ENCODE results near the gene TTC34.
"Not testable (repeated sequence)": the region's sequence is repeated elsewhere in the genome, so short reads cannot be mapped to it uniquely, and the experiment has no call there.

Gene TTC34

GRCh38 chr1:2810899-2811532 lies 9.5 kb upstream of the TTC34 start:
- no peak for DNase-seq

GRCh38 chr1:2810281-2810680 lies 8.8 kb upstream of the TTC34 start:
- DNase-seq, result no peak

DNA sequence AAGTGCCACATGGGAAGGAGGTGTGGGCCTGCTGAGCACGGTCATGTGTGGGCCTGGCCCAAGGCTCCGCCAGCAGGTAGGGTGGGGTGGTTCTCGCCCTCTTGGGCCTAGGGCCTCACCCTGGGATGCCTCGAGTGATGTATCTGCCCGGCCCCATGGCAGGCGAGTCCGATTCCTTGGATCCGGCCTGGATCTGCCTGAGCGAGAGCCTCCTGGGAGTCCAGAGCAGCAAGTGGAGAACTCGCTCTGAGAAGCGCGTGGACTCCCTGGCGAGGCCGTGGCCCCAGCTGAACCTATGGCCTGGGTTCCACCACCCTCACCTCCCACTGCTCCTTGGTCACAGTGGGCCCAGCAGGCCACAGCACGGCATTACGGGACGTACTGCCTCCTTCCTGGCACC lies 8.2 kb upstream of the TTC34 start:
- no peak for DNase-seq

- DNase-seq, result no peak
Observed at GRCh38 chr1:2808831-2809605, 7.5 kb upstream of the TTC34 start.

GRCh38 chr1:2808386-2808705 lies 6.9 kb upstream of the TTC34 start:
- no peak for DNase-seq

DNA sequence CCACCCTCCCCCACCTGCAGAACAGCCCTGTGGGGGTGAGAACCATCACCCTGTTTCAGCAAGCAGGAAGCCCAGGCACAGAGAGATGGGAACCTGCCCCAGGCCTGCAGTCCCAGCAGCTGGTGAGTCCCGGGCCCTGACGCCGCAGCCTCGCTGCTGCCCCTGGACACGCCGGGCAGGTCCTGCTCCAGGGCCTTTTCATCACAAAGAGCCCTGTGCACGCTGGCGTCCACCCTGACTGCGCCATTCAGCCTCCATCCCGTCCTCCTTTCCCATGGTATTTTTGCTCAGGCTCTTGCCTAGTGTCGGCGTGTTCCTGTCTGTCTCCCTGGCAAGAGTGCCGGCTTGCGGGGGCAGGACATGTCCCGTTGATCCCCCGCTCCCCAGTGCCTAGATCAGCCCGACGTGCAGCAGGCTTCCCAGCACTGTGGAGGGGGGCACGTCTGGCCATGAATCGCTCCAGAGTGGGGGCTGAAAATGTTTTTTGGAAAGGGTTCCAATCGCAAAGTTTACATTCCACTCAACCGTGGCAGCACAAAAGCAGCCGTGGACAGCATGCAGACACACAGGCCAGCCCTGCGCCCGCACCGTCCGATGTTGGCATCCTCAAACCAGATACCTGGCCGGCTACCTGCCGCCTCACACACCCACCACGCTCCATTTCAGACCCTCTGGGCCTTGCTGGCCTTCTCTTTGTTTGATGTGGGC lies 6.3 kb upstream of the TTC34 start:
- DNase-seq, result no peak

- DNase-seq, result no peak
Observed at GRCh38 chr1:2807036-2807435, 5.5 kb upstream of the TTC34 start.

GRCh38 chr1:2806591-2806990 lies 5.1 kb upstream of the TTC34 start:
- DNase-seq, result no peak

DNA sequence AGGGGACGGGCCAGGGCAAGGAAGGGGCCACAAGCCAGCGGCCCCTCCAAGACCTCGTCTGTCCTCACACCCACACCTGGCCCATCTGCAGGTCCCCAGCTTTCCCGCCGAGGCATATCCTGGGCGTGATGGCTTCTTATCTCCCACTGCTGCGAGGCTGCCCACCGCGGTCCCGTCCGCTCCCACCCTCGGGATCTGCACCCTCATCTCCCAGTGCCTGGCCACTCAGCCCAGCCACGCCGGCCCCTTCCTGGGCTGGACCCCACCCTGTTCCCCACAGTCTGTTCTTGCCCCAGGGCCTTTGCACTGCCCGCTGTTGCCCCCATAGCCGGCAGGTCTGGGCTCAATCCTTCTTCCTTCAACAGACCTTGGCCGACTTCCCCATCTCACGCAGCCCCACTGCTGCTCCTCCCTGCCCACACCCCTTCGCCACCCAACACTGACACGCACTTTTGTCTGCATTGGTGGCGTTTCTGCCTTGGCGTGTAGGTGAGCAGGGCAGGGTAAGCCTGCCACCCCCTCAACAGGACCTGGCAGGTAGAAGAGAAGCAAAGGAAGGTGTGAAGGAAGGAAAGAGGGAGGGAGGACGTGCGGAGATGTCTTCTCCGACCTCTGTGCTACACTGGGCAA lies 4.4 kb upstream of the TTC34 start:
- DNase-seq, result no peak

DNA sequence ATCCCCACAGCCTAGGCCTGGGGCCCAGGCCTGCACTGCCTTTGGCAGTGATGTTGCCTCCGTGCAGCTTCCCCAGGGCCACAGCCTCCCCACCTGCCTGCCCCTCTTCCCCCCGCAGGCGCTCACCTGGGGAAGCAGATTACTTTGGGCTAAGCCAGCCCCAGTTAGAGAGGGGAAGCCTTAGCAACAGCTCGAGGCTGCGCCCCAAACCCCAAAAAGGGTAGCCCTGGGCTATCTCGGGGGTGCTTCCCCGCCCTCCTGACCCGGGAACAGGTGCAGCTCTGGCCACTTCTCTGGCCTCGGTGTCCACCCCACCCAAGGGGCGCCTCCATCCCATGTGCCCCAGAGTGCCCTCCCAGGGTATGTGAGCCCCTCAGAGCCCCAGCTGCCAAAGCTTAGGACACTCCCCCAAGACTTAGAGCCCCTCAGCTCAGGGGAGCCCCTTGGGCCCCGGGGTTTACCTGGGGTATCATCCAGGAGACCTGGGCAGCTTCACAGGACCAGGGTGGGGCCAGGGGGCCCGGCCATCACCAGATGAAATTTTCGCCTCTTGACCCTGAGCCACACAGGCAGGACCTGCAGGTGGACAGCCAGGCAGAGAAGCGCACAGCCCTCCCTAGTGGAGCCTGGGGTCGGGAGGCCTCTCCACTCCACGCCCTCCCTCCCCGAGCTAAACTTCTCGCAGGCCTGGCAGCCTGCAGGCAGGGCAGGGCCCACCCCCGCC lies 3.3 kb upstream of the TTC34 start:
- DNase-seq, result no peak

DNA sequence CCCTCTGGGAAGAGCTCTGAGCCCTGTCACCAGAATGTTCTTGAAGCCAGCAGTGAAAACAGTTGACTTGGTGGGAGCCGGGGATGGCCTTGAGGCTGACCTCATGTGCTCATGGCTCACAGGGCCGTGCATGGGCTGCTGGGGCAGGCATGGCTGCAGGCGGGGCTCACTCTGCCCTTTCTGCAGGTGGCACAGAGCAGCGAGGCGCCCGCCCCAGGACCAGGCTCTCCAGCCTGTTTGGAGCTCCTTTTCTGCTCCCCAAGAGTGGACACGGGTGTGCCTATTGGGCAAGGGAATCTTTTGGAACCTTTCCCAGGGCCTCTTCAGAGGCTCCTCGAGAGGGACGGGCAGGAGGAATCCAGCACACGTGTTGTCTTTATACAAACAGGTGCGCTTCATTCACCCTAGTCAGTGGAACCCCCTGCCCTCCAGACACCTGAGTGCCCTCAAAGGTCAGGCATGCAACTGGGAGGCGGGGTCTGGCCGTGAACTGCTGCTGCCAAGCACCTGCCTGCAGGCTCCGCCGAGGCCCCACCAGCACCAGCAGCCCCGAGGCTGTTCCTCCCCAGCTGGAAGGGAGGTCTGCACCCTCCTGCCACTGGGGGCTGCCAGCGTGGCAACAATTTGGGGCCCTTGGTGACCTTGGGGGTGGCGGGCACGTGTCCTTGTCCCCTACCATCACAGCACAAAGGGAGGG lies 2.6 kb upstream of the TTC34 start:
- no peak for DNase-seq

DNA sequence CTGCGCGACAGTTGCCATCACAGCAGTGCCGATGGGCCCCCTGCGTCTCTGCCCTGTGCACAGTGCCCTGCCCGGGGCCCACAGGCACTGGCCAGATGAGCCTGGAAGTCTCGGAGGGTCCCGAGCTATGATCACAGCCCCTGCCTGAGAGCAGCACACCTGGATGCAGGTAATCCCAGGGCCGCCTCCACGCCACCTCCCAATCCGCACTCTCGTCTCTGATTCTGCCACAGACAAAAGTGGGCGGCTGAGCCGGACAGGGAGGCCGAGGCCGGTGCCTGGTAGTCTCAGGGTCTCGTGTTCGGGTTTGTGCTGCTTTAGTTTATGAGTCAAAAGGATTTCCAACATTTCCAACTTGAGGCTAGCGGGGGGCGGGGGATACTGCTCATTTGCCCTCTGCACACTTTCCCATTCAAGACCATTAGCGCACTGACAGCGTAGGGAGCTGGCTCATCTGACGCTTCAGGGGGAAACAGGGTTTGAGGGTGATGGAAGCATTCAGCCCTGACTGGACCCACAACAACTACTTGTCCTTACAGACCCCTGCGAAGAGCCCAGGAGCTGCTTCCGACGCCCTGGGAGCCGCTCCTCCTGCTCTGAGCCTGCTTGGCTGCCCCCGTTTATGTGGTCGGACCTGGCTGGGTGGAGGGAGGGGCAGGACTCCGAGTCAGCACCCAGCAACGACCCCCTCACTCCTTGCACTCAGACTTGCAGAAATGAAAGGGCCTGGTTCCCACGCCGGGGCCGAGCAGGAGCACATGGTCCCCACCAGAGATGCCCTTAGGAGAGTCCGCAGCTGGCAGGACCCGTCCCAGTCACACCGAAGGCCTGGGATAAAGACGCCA lies 1.8 kb upstream of the TTC34 start:
- DNase-seq, result no peak

GRCh38 chr1:2802421-2802961 lies 998 bp upstream of the TTC34 start:
- DNase-seq, result no peak

DNA sequence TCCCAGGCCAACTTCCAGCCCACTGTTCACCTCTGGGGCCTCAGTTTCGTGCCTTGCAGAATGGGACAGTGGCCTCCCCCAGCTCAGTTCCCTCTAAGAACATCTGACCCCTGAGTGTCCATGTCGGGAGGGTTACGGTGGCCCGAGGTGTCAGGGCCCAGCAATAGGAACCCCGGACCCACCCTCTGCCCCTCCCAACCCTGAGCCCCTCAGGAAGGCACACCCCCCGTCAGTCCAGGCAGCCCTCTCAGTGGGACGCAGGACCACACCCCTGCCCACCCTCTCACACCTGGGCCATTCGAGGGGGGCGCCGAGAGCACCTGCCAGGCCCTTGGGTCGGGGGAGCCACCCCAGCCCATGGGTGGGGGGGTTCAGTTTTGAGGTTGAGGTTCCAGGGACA lies 447 bp downstream of the TTC34 start:
- DNase-seq, result no peak

- DNase-seq, result no peak
Observed at GRCh38 chr1:2800664-2801045, 838 bp downstream of the TTC34 start.

- no peak for DNase-seq
Observed at GRCh38 chr1:2799811-2800663, 1.5 kb downstream of the TTC34 start.

- DNase-seq, result not testable (repeated sequence)
Observed at GRCh38 chr1:2798958-2799357, 2.5 kb downstream of the TTC34 start.

GRCh38 chr1:2797741-2798016 lies 3.8 kb downstream of the TTC34 start:
- DNase-seq, result no peak

DNA sequence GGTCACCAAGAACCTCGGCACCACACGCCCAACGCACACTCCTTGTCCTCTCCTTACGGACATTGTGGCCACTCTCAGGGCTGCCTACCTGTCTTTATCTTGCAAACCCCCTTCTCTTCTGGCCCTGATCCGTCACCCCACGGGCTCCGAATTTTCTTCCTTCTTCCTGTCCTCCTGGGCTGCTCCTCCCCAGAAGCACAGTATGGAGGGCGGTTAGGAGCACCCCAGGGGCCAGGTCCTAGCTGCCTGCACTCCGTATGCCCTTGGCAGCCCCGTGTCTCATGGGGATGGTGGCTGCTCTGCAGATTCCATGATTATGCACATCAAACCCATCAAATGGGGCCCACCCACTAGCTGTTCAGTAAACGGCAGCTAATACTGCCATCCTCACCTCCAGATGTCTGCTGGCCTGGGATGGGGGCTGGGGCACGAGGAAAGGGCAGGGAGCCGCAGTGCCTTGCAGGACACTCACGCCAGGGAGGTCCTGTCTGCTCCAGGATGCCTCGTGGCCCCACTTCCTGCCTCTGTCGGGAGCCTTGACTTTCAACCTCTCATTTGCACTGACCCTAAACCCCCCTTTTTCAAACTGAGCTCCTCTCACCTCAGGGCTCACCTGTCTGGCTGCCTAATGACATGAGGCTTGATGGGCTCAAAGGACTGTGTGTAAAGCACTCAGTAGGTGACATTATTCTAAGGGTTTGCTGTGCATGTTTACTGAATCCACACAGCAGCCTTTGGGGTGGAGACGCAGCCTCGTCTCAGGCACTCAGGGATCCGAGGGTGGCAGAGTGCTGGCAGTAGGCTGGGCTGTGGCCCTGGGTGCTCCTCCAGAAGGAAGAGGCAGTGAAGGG lies 4.4 kb downstream of the TTC34 start:
- DNase-seq, result no peak

- no peak for DNase-seq
Observed at GRCh38 chr1:2795926-2796325, 5.6 kb downstream of the TTC34 start.

Data from CD4-positive, alpha-beta T cell treated with Interleukin-21 for 1 hour (primary cell).